8988T (cell line): Measurements from ENCODE around the gene RSL1D1.
A peak's percentile ranks its signal among the peaks of the same experiment; 100 is the strongest.
"Not testable (repeated sequence)": the region's sequence is repeated elsewhere in the genome, so short reads cannot be mapped to it uniquely, and the experiment has no call there.

Experiments used
- DNase-seq: peaks from one replicate; pipeline ENCODE4 v3.0.0; 2011

The RSL1D1 gene

DNA sequence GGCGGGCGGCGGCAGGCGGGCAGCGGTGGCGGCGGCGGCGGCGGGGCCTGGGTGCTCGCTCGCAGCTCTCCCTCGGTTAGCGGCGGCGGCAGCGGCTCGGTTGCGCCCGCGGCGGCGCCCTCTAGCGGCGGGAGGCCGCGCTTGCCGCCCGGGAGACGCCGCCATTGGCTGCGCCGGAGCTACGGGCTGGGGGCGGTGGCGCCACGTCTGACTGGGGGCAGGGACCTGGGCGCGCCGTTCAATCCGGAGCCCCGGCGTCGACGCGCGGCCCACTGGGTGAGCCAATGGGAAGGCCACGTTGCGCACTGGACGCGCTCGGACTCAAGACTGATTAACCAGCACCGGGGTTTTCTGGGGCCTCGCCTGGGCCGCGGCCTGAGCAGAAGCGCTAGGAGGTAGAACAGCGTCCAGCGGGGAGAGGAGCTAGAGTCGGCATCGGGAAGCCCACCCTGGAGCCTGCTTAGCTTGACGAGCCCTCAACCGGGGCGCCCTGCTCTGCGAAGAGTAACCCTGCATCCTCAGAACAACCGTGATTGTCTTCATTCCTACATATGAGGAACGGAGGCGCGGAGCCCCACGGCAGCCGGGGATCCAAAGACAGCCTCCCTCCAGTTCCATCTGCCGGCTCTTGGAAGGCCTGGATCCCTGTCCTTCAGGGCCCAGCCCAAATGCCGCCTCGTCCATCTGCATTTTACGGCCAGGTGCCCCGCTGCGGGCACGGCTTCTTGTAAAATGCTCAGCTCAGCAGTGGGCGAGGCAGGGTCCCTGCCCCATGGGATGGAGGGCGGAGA, 54.0 kb downstream of the RSL1D1 start, which contains the start of gene ZC3H7A:
Gene ZC3H7A (minus strand): TSS at position 93 of the 791 bp plus-strand sequence. CDS start 14,904 bp downstream, outside the sequence.
- DNase-seq: peak; percentile 78

DNA sequence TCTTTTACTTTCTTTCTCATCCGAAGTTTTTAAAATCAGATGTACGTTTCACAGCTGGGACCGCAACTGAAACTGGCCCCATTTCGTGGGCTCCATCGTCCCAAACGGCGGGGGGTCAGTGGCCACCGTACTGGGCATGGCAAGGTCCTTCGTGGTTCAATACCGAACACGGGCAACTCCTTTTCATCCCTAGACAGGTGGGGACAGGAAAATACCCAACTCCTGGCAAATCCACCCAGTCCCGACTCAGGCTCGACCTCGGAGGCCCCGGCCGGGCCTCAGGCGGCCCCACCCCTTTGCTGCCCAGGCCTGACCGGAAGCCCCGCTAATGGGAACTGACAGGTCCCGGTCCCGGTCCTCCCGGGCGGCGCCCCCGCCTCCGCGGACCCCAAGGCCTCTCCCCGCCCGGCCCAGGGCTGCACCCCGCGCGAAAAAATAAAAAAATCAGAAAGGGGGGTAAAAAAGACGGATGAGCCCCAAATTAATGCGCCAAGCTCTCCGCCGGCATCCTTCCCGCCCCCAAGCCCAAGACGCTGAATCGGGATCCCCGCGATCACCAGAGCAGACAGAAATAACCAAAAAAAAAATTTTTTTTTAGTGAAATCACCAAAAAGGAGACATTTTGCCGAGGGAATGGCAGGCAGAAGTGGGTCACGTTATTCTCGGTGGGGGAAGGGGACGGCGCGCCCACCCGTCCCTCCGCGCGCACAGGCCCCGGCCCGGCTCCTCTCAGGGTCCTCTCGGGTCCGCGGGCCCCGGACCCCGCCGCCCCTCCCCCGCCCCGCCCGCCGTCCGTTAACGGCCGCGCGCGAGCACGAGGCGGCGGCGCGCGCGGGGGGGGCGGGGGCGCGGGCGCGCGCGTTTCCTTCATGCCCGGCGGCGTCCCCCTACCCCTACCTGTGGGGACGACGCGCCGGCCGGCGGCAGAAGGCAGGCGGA, 54.8 kb downstream of the RSL1D1 start:
- DNase-seq: peak; percentile 29

DNA sequence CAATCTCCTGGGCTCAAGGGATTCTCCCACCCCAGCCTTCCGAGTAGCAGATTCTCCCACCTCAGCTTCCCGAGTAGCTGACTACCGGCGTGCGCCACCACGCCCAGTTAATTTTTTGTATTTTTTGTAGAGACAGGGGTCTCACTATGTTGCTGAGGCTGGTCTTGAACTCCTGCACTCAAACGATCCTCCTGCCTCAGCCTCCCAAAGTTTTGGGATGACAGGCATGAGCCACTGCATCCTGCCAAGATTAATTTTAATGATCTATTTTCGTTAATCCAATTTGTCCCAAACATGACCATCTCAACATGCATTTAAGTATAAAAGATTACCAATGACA, 55.5 kb downstream of the RSL1D1 start:
- DNase-seq: no peak

- DNase-seq: no peak
Measured at GRCh38 chr16:11794996-11795886, 56.1 kb downstream of the RSL1D1 start.

- DNase-seq: no peak
Measured at GRCh38 chr16:11794447-11794846, 56.9 kb downstream of the RSL1D1 start.

GRCh38 chr16:11793840-11794239, 57.5 kb downstream of the RSL1D1 start:
- no peak for DNase-seq

DNA sequence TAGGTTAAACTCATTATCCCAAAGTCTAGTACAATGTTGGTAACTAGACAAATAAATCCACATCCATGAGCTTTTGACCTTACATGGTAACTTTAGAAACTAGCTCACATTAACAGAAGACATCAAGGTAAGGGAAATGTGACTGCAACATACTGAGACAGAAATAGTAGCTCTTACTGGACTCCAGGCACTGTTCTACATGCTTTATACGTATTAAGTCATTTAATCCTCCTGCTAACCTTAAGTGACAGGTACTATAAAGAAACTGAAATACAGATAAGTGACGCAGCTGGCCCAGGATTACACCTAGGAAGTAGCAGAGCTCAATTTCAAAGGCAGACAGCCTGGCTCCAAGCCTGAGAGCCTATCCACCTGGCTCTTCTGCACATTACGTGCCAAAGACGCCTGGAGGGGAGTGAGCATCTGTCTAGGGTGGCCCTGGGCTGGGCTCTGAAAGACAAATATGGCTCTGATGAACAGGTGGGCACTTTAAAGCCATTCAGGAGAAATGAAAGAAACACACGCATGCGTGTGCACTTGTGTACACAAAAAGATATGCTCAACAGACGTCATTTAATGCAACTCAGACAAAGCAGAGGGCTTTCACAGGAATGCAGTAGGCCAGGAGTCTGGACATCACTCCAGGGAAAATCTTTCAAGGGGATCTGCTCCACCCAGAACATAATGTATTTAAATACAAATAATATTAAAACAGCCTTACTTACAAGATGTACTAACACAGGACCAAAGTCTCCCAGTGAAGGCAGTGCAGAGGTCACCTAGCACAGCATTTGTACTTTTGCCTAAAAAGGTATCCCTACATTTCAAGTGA, 58.7 kb downstream of the RSL1D1 start:
- DNase-seq: no peak

- no peak for DNase-seq
Measured at GRCh38 chr16:11791144-11791828, 60.1 kb downstream of the RSL1D1 start.

- DNase-seq: no peak
Measured at GRCh38 chr16:11788914-11789313, 62.4 kb downstream of the RSL1D1 start.

- not testable (repeated sequence) for DNase-seq
Measured at GRCh38 chr16:11784980-11785599, 66.3 kb downstream of the RSL1D1 start.

- not testable (repeated sequence) for DNase-seq
Measured at GRCh38 chr16:11784381-11784780, 67.0 kb downstream of the RSL1D1 start.

DNA sequence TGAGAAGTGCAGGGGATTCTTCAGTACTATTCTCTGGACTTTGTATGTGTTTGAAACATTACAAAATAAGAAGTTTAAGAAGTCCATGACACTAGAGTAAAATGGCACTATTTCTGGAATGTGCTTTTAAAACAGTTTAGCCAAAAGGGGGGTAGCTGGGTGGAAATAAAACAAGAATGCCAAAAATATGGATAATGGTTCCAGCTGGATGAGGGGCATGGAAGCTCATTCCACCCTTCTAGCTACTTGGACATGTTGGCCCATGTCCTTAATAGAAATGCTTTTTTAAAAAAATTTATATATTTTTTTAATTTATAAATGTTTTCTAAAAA, 67.3 kb downstream of the RSL1D1 start:
- DNase-seq: no peak
